Breast epithelium (tissue), 3 donors: ENCODE measurements around the gene PLCH1.

ENCODE experiments used
- CTCF ChIP-seq, 3 donors: fragments of 450-650 bp; IDR thresholded peaks; one replicate each; pipeline ENCODE4 v1.5.1; 2016 to 2017; ENCODE audit warnings: antibody characterized with exemption in 3 of 3, mild to moderate bottlenecking in 3 of 3, moderate library complexity in 3 of 3
- POLR2A ChIP-seq: fragments of 450-650 bp; IDR thresholded peaks from one replicate; pipeline ENCODE4 v1.6.1; 2016; ENCODE audit warnings: antibody characterized with exemption, mild to moderate bottlenecking, moderate library complexity
- POLR2AphosphoS5 ChIP-seq, 3 donors: sonication (generic); formaldehyde crosslinking; IDR thresholded peaks; one replicate each; pipeline ENCODE4 v1.6.1; 2017; ENCODE audit warnings: antibody characterized with exemption in 3 of 3

GRCh38 chr3:155394240-155394639 is 350.6 kb downstream of the PLCH1 start:
- TF ChIP-seq POLR2AphosphoS5 (IDR thresholded peaks at IDR 0.05), result no peak
- TF ChIP-seq CTCF (IDR thresholded peaks at IDR 0.05), result no peak
- TF ChIP-seq POLR2A, result no peak
